K562 (cell line): ENCODE results near the gene TRIM24. TPM values are rescaled to one million over a fixed set of nuclear protein-coding genes. Genes with fewer than 3 reads are reported as not detected.

Source experiments
- ATAC-seq: fragments of 200-7000 bp; cut with Tn5 transposase; 3 replicates; pipeline ENCODE4 v1.9.1; 2020; ENCODE audit warnings: moderate library complexity
- BruUV-seq: library from RNA; stranded (reverse); fragments of 400-500 nt; replicated peaks from 2 replicates; lab custom pipeline; 2021; lab: Mats Ljungman, UMichigan
- CTCF ChIA-PET: fragments of 300-600 bp; formaldehyde crosslinking; extraction: SDS; loops from one replicate; lab custom pipeline; 2021; ENCODE audit warnings: low intra/inter-chr PET ratio; lab: Yijun Ruan, JAX
- POLR2A ChIA-PET: fragments of 300-600, 350-650 bp; sonication (Branson Sonifier 250); formaldehyde crosslinking; extraction: SDS; loops from one replicate; lab custom pipeline; 2021; ENCODE audit warnings: antibody characterized with exemption, inconsistent platforms; lab: Yijun Ruan, JAX
- DNase-seq, 4 experiments: peaks; one replicate each; pipeline versions ENCODE4 v3.0.0 to v3.0.0-alpha.2; 2011 to 2018; ENCODE audit warnings: low spot score in 3 of 4, mixed read lengths in 3 of 4; ENCODE audit errors: extremely low read depth in 1 of 4
- FAIRE-seq: peaks from 2 replicates; lab custom pipeline; 2011; peaks lifted over from hg19 to GRCh38; lab: Jason Lieb, UNC
- H2AFZ ChIP-seq: 2 replicates; pipeline ENCODE4 v1.6.0; 2011; ENCODE audit warnings: low read depth, low read length, control low read depth, inconsistent platforms
- H3K27ac ChIP-seq: fragments of 200-600 bp; 3 replicates; pipeline ENCODE4 v1.8.0; 2011; ENCODE audit warnings: low read depth, mild to moderate bottlenecking, control low read depth, inconsistent platforms, low read length, moderate library complexity, mixed read lengths; ENCODE audit errors: extremely low read depth
- H3K27me3 ChIP-seq, 2 experiments: fragments of 300-600 bp in 1 of 2; 2 replicates in 1 of 2; 3 replicates in 1 of 2; pipeline versions ENCODE4 v1.6.0 to v1.8.0; 2011; ENCODE audit warnings: inconsistent platforms in 2 of 2, low read length in 2 of 2, mild to moderate bottlenecking in 1 of 2, mixed read lengths in 1 of 2, moderate library complexity in 1 of 2; ENCODE audit not compliant: control insufficient read depth in 2 of 2, insufficient read depth in 2 of 2
- H3K36me3 ChIP-seq: fragments of 300-600 bp; 3 replicates; pipeline ENCODE4 v1.8.0; 2011; ENCODE audit warnings: mild to moderate bottlenecking, low read length, inconsistent platforms; ENCODE audit not compliant: control insufficient read depth, insufficient read depth
- H3K4me1 ChIP-seq, 2 experiments: fragments of 200-600 bp in 1 of 2; replicated peaks in 1 of 2; 2 replicates in 1 of 2; 3 replicates in 1 of 2; pipeline versions ENCODE4 v1.5.1 to v1.8.0; 2011; ENCODE audit warnings: inconsistent platforms in 2 of 2, low read length in 2 of 2, mild to moderate bottlenecking in 1 of 2, mixed read lengths in 1 of 2, moderate library complexity in 1 of 2; ENCODE audit not compliant: control insufficient read depth in 2 of 2, insufficient read depth in 2 of 2
- H3K4me2 ChIP-seq: 2 replicates; pipeline ENCODE4 v1.6.1; 2011; ENCODE audit warnings: low read length, control low read depth, inconsistent platforms, mixed read lengths; ENCODE audit not compliant: insufficient read depth
- H3K4me3 ChIP-seq: fragments of 200-600 bp; sonication (generic), shearing (Covaris generic); 2 replicates; pipeline ENCODE4 v1.5.1; 2016; ENCODE audit warnings: control low read depth, inconsistent platforms
- H3K79me2 ChIP-seq: fragments of 200-600 bp; 3 replicates; pipeline ENCODE4 v1.8.0; 2011; ENCODE audit warnings: low read length, inconsistent platforms; ENCODE audit not compliant: control insufficient read depth, insufficient read depth
- H3K9ac ChIP-seq, 2 experiments: 2 replicates each; pipeline versions ENCODE4 v1.6.0 to v1.6.1; 2011; ENCODE audit warnings: low read depth in 2 of 2, low read length in 2 of 2, control low read depth in 1 of 2, inconsistent platforms in 1 of 2, mild to moderate bottlenecking in 1 of 2, mixed read lengths in 1 of 2; ENCODE audit not compliant: insufficient read depth in 1 of 2
- H3K9me1 ChIP-seq: one replicate; pipeline ENCODE4 v1.6.0; 2011; ENCODE audit warnings: inconsistent platforms, mild to moderate bottlenecking, low read length, moderate library complexity; ENCODE audit not compliant: control insufficient read depth, insufficient read depth
- H3K9me3 ChIP-seq: replicated peaks from 2 replicates; pipeline ENCODE4 v1.5.1; 2011; ENCODE audit warnings: low read depth, low read length, inconsistent platforms; ENCODE audit not compliant: control insufficient read depth, insufficient read depth
- H4K20me1 ChIP-seq: replicated peaks from 2 replicates; pipeline ENCODE4 v1.6.1; 2011; ENCODE audit warnings: low read length, inconsistent platforms, mixed read lengths; ENCODE audit not compliant: control insufficient read depth, insufficient read depth
- CBX3 ChIP-seq, 2 experiments: IDR thresholded peaks; 1 replicate in 1 of 2; 2 replicates in 1 of 2; pipeline ENCODE4 v1.6.1; 2012; ENCODE audit warnings: inconsistent platforms in 2 of 2, low read length in 2 of 2, borderline replicate concordance in 1 of 2, control low read depth in 1 of 2
- EHMT2 ChIP-seq: fragments of 450-650 bp; IDR thresholded peaks from 2 replicates; pipeline ENCODE4 v1.6.1; 2018; ENCODE audit warnings: antibody characterized with exemption
- HMGN3 ChIP-seq: IDR thresholded peaks from 2 replicates; pipeline ENCODE4 v1.6.1; 2011; ENCODE audit warnings: borderline replicate concordance, low read depth, mild to moderate bottlenecking, mixed read lengths, low read length; ENCODE audit not compliant: insufficient read length; ENCODE audit errors: extremely low read depth
- NCOA6 ChIP-seq: fragments of 450-650 bp; IDR thresholded peaks from 2 replicates; pipeline ENCODE4 v1.6.1; 2017; ENCODE audit warnings: mild to moderate bottlenecking
- TGIF2 ChIP-seq: sonication (generic); formaldehyde crosslinking; IDR thresholded peaks from 2 replicates; pipeline ENCODE4 v1.8.1; 2022; ENCODE audit warnings: mild to moderate bottlenecking, missing genetic modification reagents, moderate library complexity
- ZBTB12 ChIP-seq: fragments of 250-450 bp; sonication (Bioruptor Pico); IDR thresholded peaks from 2 replicates; pipeline ENCODE4 v1.4.0; 2020
- ZNF253 ChIP-seq: fragments of 250-450 bp; sonication (Bioruptor Pico); conservative IDR thresholded peaks from 2 replicates; pipeline ENCODE4 v1.6.1; 2021; ENCODE audit warnings: mild to moderate bottlenecking
- ZNF384 ChIP-seq: IDR thresholded peaks from 2 replicates; pipeline ENCODE4 v1.6.1; 2012; ENCODE audit warnings: low read depth, low read length, improper control_type of control experiment
- ZNF445 ChIP-seq: fragments of 250-450 bp; sonication (Bioruptor Pico); IDR thresholded peaks from 2 replicates; pipeline ENCODE4 v1.4.0; 2020; ENCODE audit warnings: low read depth, mild to moderate bottlenecking, moderate library complexity
- WGBS: fragments of 100-300 bp; shearing (Covaris generic); methylation state at CpG from one replicate; pipeline ENCODE4 v1.1.6; 2016; ENCODE audit warnings: low coverage, mixed read lengths; ENCODE audit not compliant: insufficient coverage; ENCODE audit errors: missing lambda C conversion rate; 5-methylcytosine and 5-hydroxymethylcytosine counted together
- in situ Hi-C: fragments of 300-500 bp; cut with MboI; formaldehyde crosslinking; loops from 4 replicates; pipeline ENCODE4 v1.15.0; 2018; ENCODE audit warnings: inconsistent platforms, mixed read lengths
- intact Hi-C: fragments of 100-400 bp; cut with micrococcal nuclease; formaldehyde crosslinking; loops from 2 replicates; pipeline ENCODE4 v1.14.2; 2022
- polyA plus RNA-seq, 8 experiments: library from polyadenylated mRNA; depleted of rRNA in 4 of 8; stranded (reverse) in 5 of 8; unstranded in 3 of 8; fragments of >200 nt; fragmentation: Nextera tagmentation in 2 of 8; fragmentation: Illumina TruSeq in 1 of 8; extraction: Ambion mirVana in 2 of 8; extraction: Trizol in 1 of 8; gene quantifications; 2 replicates each; pipeline versions ENCODE4 v1.2.1 to v1.2.3, GENCODE V29; 2011 to 2014; ENCODE audit warnings: inconsistent platforms in 1 of 8, missing spikeins in 1 of 8
- total RNA-seq, 7 experiments: library from RNA; depleted of rRNA in 6 of 7; stranded (reverse); fragments of >200 nt in 6 of 7; fragmentation: Illumina TruSeq in 2 of 7; extraction: Trizol in 2 of 7; gene quantifications; 2 replicates each; pipeline versions ENCODE4 v1.2.1 to v1.2.3, GENCODE V29; 2011 to 2021; ENCODE audit warnings: low replicate concordance in 1 of 7

The TRIM24 gene
- total and polyA plus RNA-seq, 9 of the 15 experiments (the other 6 are each of a cell fraction or from before 2014, with no cell fraction given) = 13.4 to 74.0 (median 41.7) TPM

- ATAC-seq = no peak
- no peak for TF ChIP-seq ZNF445
- no peak for TF ChIP-seq ZBTB12 (CRISPR knock-in tag)
- TF ChIP-seq NCOA6 = no peak
- TF ChIP-seq ZNF384 = no peak
- no peak for TF ChIP-seq EHMT2
- TF ChIP-seq ZNF253 (CRISPR knock-in tag) = no peak
- Histone ChIP-seq H3K27ac (no peak overlapping the region), H2AFZ (no peak overlapping the region), H3K9ac (no peak overlapping the region), H3K9me3 (peaks cover 35% of the 10 kb centered on the region), H3K4me2 (no peak overlapping the region), H3K4me3 (no peak overlapping the region), H3K27me3 (no peaks in the 10 kb centered on the region), H3K9me1 (no peaks in the 10 kb centered on the region), H3K4me1 (no peaks in the 10 kb centered on the region), H3K36me3 (peaks cover 99% of the 10 kb centered on the region), H4K20me1 (no peaks in the 10 kb centered on the region), H3K79me2 (no peaks in the 10 kb centered on the region; the same call in 2 of the 3 replicates)
- ChIA-PET POLR2A (no interaction called here), CTCF (no interaction called here)
- 97% methylated on average over 5 of the region's 5 CpGs for WGBS
- BruUV-seq = no TSS peak
- no peak for FAIRE-seq
- no peak for DNase-seq
- in situ Hi-C loops (no loop called here), intact Hi-C loops (no loop called here)
Measured at GRCh38 chr7:138559448-138559847, 99.4 kb downstream of the TRIM24 start.

GRCh38 chr7:138563808-138564207 lies 103.7 kb downstream of the TRIM24 start:
- FAIRE-seq (no peak), ATAC-seq (no peak), DNase-seq (no peak)
- Histone ChIP-seq H3K79me2 (no peaks in the 10 kb centered on the region; the same call in 2 of the 3 replicates), H2AFZ (no peak overlapping the region), H3K4me3 (no peak overlapping the region), H3K36me3 (peaks cover 89% of the 10 kb centered on the region), H3K4me2 (no peak overlapping the region), H4K20me1 (no peaks in the 10 kb centered on the region), H3K27ac (no peak overlapping the region), H3K4me1 (no peaks in the 10 kb centered on the region; a peak in 2 of 5 replicates), H3K27me3 (no peaks in the 10 kb centered on the region), H3K9me1 (no peaks in the 10 kb centered on the region), H3K9ac (no peak overlapping the region), H3K9me3 (peaks cover 18% of the 10 kb centered on the region)
- ChIA-PET POLR2A (interaction anchor here (0.6 kb wide), 1 partner anchor 70 kb away, joined by 3 read pairs; no protein-coding TSS in a partner anchor), CTCF (no interaction called here)
- 95% methylated on average over 4 of the region's 4 CpGs for WGBS
- in situ Hi-C loops (no loop called here), intact Hi-C loops (no loop called here)
- no peak for TF ChIP-seq HMGN3
- TF ChIP-seq TGIF2 (CRISPR knock-in tag) = 0 out of 2 replicates have a peak, but pooled peaks have one; percentile 15
- TF ChIP-seq CBX3 (IDR thresholded peaks at IDR 0.05; ENCODE audit: borderline replicate concordance in 1 of 2, low read length in 2 of 2) = peak in 1 of 2 experiments; percentile 14; a peak in 1 of 3 replicates
- BruUV-seq = no TSS peak
